HS-5 (cell line): ENCODE measurements around the gene CORO2A.

Experiments
- DNase-seq: peaks from one replicate; pipeline ENCODE4 v3.0.0-alpha.2; 2012; ENCODE audit warnings: low read depth

CORO2A gene

DNA sequence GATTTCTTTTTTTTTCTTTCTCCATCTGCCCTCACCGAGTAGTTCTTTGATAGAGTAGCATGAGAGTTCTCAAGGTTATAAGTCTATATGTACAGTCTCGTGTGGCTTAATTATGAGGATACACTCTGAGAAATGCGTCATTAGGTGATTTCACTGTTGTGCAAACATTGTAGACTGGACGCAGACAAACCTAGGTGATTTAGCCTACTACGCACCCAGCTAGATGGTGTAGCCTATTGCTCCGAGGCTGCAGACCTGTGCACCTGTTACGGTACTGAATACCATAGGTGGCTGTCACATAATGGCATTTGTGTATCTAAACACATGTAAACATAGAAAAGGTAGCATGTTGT lies 26.9 kb upstream of the CORO2A start:
- no peak for DNase-seq

DNA sequence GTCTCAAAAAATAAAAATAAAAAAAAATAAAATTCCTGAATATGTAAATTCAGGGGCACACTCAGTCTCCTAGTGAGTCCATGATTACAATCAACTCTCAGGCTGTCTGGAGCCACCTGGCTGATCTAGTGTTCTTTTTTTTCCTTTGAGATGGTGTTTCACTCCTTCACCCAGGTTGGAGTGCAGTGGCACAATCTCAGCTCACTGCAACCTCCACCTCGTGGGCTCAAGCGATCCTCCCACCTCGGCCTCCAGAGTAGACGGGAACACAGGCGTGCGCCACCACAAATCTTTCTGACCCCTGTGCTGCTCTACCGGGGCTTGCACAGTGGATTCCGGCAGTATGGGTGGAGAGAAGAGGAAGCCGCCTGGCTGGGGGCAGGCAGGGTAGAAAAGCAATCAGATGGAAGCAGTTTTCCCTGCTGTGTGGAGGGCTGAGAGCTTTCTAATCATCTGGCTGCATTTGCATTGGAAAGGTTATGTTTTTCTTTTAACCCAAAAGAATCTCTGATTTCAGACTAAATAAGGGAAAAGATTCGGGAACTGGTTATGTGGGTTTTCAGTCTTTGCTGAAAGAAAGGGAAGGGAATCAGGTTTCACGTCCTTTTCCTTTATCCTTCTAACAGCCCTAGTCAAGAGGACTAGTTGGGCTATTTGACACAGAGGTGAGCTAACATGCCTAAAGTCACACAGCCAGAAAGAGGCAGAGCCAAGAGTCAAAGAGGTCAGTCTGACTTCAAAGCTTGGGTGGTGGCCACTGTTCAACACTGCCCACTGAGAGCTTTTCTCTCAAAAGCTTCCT lies 26.3 kb upstream of the CORO2A start:
- DNase-seq = no peak

DNA sequence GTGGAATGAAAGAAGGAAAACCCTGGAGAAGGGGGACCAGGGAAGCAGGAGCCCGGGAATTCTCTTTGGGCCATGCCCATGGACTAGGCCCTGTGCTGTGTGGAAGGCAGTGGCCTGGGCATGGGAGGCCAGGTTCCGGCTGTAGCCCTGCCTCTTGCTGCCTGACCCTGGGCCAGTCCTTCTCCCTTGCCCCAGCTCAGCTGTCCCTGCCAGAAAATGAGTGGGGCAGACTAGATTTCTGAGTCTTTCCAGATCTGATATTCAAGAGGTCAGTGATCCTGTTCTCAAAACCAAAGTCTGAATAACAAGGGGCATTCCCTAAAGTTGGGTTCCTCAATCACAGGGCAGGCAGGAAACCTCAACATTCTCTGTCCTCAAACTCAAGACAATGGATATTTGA lies 24.8 kb upstream of the CORO2A start:
- no peak for DNase-seq

DNA sequence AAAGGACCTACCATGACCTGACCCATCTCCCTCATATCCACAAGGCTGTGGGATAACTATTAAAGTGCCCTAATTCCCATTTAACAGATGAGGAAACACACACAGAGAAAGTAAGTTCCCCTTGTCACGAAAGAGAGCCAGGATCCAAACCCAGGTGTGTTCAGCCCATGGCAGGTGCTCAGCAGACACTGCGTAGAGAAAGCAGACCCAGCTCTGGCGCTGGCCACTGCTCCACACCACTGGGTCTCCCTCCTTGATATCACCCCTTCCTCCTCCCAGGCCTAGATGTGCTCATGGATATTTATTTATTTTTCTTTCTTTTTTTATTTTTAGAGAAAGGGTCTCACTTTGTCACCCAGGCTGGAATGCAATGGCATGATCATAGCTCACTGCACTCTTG lies 24.0 kb upstream of the CORO2A start:
- no peak for DNase-seq

DNA sequence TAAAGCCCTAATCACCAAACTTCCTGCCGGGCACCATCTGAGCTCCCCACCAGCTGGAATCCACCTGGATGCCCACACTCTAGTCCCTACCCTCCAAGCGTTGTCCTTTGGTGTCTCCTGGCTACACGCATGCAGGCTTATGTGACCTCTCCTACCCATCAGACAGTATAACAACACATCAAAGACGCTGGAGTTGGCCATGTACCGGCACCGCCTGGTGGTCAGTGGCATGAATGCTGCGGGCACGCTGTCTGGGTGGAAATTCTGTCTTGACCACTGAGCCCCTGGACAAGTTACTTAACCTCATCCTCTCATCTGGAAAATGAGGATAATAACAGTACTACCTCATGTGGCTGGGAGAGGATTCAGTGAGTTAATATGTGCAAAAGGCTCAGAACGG lies 23.4 kb upstream of the CORO2A start:
- no peak for DNase-seq

DNA sequence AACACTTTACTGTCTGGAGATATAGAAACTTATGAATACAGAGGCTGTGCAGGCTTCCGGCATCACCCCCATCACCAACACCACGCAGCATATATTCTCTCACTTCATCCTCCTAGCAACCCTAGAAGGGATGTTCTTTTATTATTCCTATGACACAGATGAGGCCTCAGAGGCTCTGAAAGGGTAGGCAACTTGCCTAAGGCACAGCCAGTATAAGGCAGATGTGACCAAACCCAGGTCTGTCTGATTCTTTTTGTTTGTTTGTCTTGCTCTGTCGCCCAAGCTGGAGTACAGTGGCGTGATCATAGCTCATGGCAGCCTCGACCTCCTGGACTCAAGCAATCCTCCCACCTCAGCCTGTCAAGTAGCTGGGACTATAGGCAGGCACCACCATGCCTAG lies 22.8 kb upstream of the CORO2A start:
- DNase-seq = no peak

DNA sequence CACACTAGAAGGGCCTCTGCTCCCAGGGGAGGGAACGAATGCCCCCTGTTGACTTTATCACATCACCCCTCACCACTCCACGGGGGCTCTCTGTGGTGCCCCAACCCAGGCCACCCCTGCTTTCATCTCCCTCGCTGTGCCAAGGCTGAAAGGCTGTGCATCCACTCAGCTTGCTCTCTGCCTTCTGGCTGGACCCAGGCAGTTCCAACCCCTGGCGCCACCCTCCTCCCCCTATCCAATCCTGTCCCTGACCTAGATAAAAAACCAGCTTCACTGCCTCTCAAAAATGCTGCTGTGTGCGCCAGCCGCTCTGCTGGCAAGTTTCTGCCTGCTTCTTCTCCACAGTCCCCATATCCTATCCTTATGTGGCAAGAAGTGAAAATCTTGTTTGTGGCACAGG lies 22.4 kb upstream of the CORO2A start:
- DNase-seq = no peak

DNA sequence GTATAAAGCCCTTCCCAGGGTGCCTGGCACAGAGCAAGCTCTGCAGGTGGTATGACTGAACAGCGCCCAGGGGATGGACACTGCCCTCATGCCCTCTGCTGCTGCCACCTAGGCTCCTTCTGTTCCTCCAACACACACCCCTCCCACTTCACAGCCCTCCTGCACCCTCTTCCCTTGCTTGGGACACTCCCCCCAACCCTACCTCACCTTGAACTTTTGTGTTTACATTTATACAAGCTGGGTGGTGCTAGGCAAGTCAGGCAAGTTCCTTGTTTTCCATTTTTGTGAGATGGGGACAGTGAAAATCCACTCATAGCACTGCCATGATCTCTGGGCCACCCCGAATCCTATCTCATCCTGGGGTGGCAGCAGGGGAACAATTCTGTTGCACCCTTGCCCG lies 18.8 kb upstream of the CORO2A start:
- no peak for DNase-seq

DNA sequence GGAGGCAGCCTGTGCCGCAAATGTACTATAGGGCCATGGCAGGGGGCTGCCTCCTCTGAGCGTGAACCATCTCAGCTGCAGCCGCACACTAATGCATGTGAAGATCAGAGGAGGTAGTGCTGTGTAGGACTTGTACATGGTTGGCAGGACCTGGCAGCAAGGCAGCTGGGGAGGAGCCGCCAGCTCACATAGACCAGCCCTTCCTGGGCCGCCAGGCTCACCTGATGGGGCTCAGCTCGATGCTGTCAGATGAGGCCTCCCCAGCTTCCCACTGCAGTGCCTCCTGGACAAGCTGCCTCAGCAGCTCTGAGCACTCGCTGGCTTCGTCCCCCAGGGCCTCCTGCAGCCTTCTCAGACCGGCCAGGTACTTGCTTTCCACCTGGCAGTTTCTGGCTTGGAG lies 18.0 kb upstream of the CORO2A start:
- DNase-seq = no peak

DNA sequence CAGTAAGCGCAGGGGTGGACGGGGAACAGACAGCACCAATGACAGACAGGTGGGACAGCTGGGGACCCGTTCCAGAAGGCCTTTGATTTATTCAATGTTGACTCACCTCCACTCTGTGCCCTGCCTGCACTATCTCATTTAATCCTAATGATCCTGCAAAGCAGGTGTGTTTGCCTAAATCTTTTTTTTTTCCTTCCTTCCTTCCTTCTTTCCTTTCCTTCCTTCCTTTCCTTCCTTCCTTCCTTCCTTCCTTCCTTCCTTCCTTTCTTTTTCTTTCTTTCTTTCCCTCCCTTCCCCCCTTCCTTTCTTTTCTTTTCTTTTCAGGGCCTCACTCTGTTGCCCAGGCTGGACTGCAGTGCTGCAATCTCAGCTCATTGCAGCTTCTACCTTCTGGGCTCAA lies 17.1 kb upstream of the CORO2A start:
- DNase-seq = no peak

DNA sequence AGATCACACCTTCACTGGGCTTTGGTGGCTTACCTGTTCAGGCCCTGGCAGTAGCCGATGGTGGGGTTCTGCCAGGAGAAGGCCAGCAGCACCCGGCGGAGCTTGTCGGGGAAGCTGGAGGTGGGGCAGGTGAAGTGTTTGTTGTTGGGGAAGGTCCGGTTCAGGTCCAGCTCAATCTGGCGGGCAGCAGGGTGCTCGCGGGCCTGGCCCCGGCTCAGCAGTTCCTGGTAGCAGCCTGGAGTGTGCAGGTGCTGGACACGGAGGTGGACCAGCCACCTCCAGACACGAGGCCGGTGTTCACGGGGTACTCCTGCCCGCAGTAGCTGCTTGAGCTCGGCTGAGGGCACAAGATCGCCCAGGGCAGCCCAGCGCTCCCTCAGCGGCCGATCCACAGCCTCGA lies 16.2 kb upstream of the CORO2A start:
- DNase-seq = no peak

DNA sequence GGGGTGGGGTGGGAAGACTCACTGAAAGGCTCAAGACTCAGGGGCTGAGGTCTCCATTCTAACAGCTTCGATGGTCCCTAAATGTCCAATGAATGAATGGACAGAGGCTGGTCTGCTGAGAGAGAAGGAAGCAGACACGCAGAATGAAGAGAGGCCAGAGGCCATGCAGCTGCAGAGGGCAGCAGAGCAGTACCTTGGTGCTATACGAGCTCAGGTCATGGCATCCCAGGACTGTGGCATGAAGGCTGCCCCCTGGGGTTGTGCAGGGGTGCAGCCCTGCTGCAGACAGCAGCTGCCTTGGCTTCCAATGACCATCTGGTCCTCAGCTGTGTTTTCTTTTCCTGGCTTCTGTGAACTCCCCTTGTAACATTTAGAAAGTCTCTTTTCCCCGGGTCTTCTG lies 15.2 kb upstream of the CORO2A start:
- DNase-seq = no peak

DNA sequence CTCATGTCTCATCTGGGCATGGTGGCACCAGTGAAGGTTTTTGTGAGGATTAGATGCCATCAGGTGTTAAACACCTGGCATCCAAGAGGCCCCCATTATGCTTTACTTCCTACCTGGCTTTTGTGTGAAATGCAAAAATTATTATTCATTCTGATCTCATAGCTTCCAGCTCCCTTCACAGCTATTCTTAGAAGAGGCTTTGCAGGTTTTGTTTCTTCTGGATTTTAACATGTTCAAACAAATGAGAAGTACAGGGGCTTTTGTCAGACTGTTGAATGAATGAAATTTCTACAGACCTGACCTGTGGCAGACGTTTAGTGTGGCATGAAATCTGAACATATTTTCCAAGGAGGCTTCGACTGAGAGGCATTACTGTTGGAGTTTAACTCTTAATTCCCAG lies 14.3 kb upstream of the CORO2A start:
- DNase-seq = no peak

DNA sequence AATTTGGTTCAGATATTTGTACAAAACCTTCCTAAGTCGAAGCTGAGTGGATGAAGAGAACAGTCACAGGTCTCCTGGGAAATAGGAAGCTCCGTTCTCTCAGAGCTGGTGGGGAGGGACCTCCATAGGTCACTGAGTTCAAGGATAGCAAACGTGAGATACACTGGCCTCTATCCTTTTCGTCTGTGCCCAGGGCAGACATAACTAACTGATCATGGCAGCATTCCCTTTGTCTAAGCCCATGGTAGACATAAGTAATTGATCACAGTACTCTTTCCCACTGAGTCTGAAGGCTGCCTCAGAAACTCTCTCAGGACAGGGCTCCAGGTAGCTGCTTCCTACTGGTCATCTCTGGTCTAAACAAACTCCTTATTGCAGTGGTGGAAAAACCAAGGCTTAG lies 12.3 kb upstream of the CORO2A start:
- no peak for DNase-seq

DNA sequence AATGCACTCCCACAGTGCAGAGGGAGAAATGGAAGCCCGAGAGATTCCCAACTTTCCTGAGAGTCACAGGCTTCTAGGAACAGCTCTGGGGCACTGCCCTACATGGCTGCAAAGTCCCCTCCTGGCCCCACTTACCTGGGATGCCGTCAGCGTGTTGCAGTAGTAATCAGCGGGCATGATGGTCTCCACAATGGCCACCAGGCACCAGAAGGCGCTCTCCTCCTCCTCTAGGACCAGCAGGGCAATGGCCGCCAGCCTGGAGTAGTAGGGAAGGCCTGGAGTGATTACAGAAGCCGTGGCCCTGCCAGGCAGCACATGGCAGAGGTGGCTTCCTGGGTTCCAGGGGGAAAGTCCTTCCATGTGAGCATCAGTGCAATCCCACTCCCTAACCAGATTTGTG lies 10.7 kb upstream of the CORO2A start:
- no peak for DNase-seq

DNA sequence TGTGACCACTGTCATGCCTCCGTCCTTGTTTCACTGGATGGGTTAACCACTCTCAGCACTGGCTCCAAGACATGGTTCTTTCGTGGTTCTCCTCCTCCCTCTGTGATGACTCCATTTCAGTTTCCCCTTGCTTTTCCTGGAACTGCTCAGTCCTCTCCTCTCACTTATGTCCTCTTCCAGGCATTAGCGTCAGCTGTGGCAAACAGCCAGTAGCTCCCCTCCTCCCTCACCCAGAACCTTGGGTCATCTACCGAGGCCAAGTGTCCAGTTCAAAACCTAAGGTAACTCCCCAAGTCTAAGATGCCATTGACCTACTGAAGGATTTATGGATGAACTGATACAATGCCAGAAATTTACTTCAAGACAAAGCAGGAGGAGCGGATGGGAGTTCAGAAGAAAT lies 9.8 kb upstream of the CORO2A start:
- DNase-seq = no peak

DNA sequence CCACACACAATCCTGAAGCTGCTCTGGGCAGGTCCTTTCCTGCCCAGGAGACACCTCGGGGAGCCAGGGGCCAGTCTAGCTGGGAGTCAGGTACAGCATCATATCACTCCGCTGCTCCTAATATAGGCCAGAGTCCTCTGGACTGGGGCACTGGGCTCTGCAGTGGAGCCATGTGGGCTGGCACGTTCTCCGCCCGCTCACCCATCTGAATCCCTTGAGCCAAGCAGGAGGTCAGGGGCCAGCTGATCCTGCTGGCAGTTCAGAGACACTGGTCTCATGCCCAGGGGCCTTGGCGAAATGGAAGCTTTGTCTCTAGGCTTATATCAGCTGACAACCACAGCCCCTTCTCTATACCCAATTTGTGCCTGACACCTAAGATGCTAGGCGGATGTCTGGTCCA lies 9.3 kb upstream of the CORO2A start:
- DNase-seq = no peak

DNA sequence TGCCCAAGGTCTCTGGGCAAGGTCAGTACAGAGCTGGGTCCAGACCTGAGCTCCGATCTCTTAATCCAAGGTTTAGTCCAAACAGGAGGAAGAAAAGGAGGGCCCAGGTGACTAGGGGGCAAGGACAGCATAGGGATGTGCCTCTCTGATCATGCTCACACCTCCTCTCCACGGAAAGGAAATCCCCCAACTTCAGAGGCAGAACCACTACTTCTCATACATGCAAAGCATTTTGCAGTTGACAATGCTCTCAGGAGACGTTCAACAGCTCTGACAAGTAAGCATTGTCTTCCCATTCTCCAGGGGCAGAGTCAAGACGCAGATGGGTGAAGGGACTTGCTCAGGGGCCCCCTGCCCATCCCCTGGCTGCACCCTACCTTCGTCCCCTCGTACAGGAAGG lies 8.7 kb upstream of the CORO2A start:
- DNase-seq = no peak

DNA sequence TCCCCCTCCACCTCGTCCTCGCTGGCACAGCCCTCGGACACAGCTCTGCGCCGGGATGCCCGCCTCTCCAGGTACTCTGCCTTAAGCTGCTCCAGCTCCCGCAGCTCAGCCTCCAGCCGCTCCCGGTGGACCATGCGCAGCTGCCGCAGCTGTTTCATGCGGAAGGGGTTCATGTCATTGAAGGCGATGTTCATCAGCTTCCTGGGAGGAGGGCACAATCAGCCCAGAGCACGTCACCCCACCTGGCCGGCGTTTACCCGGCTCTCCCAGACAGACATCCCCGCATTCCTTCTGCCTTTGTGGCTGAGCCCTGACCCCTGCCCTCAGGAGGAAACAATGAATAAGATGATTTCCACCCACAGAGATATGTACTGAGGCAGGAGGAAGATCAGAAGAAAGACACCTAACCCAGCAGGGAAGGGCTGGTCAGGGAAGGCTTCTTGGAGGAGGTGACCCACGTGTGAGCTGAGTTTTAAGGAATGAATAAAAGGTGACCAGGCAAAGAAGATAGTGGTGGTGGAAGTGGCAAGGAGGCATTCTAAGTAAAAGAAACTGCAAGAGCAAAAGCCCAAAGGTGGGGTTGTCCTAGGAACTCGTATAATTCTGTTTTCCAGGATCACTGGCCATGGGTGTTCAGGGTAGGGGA lies 7.1 kb upstream of the CORO2A start:
- DNase-seq = no peak

DNA sequence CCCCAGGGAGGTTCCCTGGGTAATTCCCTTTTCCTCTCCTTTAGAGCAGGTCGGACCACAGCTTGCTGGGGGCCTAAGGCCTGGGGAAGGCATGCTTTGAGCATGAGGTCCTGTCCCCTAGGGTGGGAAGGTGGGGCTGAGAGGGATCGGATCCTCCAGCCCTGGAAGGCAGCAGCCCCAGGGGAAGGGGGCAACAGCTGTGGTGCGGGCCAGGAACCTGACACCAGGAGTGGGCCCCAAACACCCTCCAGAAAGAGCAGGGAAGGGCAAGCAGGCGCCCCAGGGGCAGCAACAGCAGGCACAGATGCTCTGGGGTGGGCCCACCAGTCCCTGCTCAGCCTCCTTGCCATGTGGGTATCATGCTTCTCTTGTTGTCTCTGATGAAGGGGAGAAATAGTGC lies 3.2 kb upstream of the CORO2A start:
- DNase-seq = no peak

DNA sequence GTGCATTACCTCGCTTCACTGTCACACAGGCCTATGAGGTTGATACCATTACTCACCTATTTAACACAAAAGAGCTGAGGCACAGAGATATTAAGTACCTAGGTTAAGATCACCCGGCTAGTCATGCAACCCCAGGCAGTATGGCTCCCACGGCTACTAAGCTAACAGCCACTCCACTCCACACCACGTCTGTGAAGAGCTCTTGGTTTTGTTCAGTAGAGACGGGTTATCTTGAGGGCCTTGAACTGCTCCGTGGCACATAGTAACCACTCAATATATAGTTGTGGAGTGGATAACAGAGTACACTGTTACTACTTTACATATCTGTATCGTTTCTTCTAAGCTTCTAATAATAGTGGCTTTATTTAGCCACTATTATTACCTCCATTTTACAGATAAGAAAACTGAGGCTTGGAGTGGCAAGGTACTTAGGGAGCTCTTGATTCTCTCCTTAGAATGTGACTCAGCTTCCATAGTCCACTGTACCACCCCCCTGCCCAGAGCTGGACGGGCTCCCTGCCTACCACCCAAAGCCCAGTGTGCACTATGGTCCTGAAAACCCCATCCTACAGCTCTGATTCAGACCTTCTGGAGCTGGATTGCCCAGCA lies 1.0 kb upstream of the CORO2A start:
- no peak for DNase-seq

DNA sequence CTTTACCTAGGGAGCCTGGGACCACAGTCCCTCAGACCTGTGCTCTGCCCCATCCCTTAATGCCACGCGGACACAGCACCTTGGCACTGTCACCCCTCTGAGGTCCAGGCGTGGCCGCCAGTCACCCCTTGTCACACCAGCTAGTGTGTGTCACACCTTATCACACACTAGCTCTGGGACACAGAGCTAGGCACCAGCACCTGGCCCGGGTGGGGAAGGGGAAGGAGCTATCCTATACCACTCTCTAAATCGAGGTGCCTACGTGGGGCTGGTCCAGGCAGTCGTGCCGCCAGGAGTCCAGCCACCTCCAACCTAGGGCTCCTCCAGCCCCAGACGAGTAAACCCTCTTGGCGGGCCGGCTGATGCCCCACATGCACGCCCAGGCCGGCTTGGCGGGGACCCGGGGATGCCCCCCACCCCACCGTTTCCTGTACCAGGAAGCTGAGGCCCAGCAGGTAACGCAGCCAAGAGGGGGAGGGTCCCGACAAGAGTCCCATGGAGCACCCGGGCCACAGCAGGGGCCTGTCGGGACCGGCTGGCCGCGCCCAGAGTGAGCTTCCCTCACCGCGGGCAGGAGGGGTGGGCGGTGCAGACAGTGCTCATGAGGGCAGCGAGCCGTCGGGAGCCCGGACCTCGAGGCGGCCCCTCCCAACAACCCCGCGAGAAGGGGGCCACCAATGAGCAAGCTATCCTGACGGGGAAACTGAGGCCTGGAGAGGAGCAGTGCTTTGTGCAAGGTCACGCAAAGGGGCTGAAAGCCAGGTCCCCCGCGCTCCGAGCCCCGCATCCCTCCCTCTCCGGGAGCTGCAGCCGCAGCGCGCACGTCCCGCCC lies 550 bp downstream of the CORO2A start:
- no peak for DNase-seq

DNA sequence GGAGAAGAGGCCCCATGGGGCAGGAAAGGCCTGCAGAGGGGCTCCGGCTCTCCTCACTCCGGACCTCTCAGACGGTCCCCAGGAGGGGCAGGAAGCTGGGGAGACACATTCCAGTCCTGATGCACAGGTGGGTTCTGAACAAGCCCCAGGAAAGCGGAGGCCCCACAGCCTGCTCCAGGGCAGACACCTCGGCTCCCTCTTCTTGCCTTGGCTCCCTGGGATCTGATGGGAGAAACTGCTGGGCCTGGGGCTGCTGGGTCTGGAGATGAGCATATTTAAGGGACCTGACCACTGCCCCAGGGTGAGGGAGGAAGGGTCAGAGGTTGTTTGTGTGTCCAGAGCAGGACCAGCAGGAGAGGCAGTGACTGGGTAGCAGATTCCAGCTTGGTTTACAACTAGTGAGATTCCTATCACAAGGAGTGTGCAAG lies 1.2 kb downstream of the CORO2A start:
- DNase-seq = no peak
